BJ (cell line): Measurements from ENCODE around the gene NQO2. TPM values are rescaled to one million over a fixed set of nuclear protein-coding genes. Genes with fewer than 3 reads are reported as not detected.

ENCODE experiments used
- CTCF ChIA-PET: fragments of 350-600 bp; formaldehyde crosslinking; extraction: SDS; loops from one replicate; lab custom pipeline; 2021; ENCODE audit warnings: antibody characterized with exemption, inconsistent platforms; lab: Yijun Ruan, JAX
- POLR2A ChIA-PET: fragments of 300-600 bp; sonication (Branson Sonifier 250); formaldehyde crosslinking; extraction: SDS; loops from one replicate; lab custom pipeline; 2021; ENCODE audit warnings: antibody characterized with exemption; lab: Charles Lee
- DNase-seq: peaks from one replicate; pipeline ENCODE4 v3.0.0-alpha.2; 2011; ENCODE audit warnings: low read depth
- H3K27me3 ChIP-seq: 2 replicates; pipeline ENCODE4 v1.6.0; 2011; ENCODE audit warnings: low read length; ENCODE audit not compliant: control insufficient read depth, insufficient read depth
- H3K36me3 ChIP-seq: 2 replicates; pipeline ENCODE4 v1.5.1; 2011; ENCODE audit warnings: low read length; ENCODE audit not compliant: control insufficient read depth, insufficient read depth
- H3K4me3 ChIP-seq: 2 replicates; pipeline ENCODE4 v1.5.1; 2011; ENCODE audit warnings: low read depth, mild to moderate bottlenecking, control low read depth, low read length
- CTCF ChIP-seq: IDR thresholded peaks from 2 replicates; pipeline ENCODE4 v1.5.1; 2011; ENCODE audit warnings: low read depth, mild to moderate bottlenecking, control low read depth, inconsistent platforms, low read length, moderate library complexity; ENCODE audit not compliant: insufficient read depth
- polyA plus RNA-seq: library from polyadenylated mRNA; depleted of rRNA; stranded (reverse); fragments of >200 nt; gene quantifications from 2 replicates; pipeline ENCODE4 v1.2.3, GENCODE V29; 2011

Gene NQO2
- polyA plus RNA-seq, 1 experiment: 56.2 TPM

- ChIA-PET CTCF (interaction anchor here (1.3 to 4.0 kb wide), 3 partner anchors 10 to 27 kb away, joined by 5 to 16 read pairs (median 10); no protein-coding TSS in a partner anchor), POLR2A (no interaction called here)
- no peak for DNase-seq
- Histone ChIP-seq H3K27me3 (no peaks in the 10 kb centered on the region), H3K4me3 (no peak overlapping the region), H3K36me3 (no peaks in the 10 kb centered on the region)
- TF ChIP-seq CTCF: no peak
Observed at GRCh38 chr6:2978923-2979322, 20.8 kb upstream of the NQO2 start.

- no peak for TF ChIP-seq CTCF
- CTCF ChIA-PET: interaction anchor here (2.1 to 4.0 kb wide), 2 partner anchors 9 to 28 kb away, joined by 10 to 16 read pairs; no protein-coding TSS in a partner anchor
- no peak for DNase-seq
Observed at GRCh38 chr6:2979819-2980464, 19.8 kb upstream of the NQO2 start.

GRCh38 chr6:2980465-2980855 lies 19.2 kb upstream of the NQO2 start:
- no peak for TF ChIP-seq CTCF
- H3K36me3 ChIP-seq: no peaks in the 10 kb centered on the region
- DNase-seq: no peak
- no peak overlapping the region for H3K4me3 ChIP-seq
- POLR2A ChIA-PET: no interaction called here
- CTCF ChIA-PET: interaction anchor here (2.1 to 4.0 kb wide), 2 partner anchors 9 to 28 kb away, joined by 10 to 16 read pairs; no protein-coding TSS in a partner anchor
- H3K27me3 ChIP-seq: no peaks in the 10 kb centered on the region

More at GRCh38 chr6:2979819-2980464, 19.8 kb upstream of the NQO2 start:
- Histone ChIP-seq H3K27me3 (no peaks in the 10 kb centered on the region), H3K36me3 (no peaks in the 10 kb centered on the region), H3K4me3 (no peak overlapping the region)
- POLR2A ChIA-PET: no interaction called here

GRCh38 chr6:2982426-2983117 lies 17.1 kb upstream of the NQO2 start:
- no peaks in the 10 kb centered on the region for H3K27me3 ChIP-seq
- no peak for TF ChIP-seq CTCF
- no peak for DNase-seq
- CTCF ChIA-PET: interaction anchor here (9.4 kb wide), 1 partner anchor 31 kb away, joined by 191 read pairs; no protein-coding TSS in a partner anchor
- H3K4me3 ChIP-seq: no peak overlapping the region
- no peaks in the 10 kb centered on the region for H3K36me3 ChIP-seq
- POLR2A ChIA-PET: no interaction called here

- POLR2A ChIA-PET: interaction anchor here (0.7 kb wide), 1 partner anchor 10 kb away, joined by 5 read pairs; no protein-coding TSS in a partner anchor
- CTCF ChIA-PET: interaction anchor here (1.5 to 9.4 kb wide), 3 partner anchors 33 to 139 kb away, joined by 4 to 191 read pairs (median 53); no protein-coding TSS in a partner anchor
Observed at GRCh38 chr6:2984738-2985406, 14.8 kb upstream of the NQO2 start.

More at GRCh38 chr6:2984738-2985406, 14.8 kb upstream of the NQO2 start:
- TF ChIP-seq CTCF: no peak
- H3K36me3 ChIP-seq: no peaks in the 10 kb centered on the region
- no peaks in the 10 kb centered on the region for H3K27me3 ChIP-seq
- H3K4me3 ChIP-seq: no peak overlapping the region
- DNase-seq: no peak
